NCI-H69 (cell line): ENCODE measurements around the gene TMEM61.
A peak's percentile ranks its signal among the peaks of the same experiment; 100 is the strongest.
"Not testable (repeated sequence)": the region's sequence is repeated elsewhere in the genome, so short reads cannot be mapped to it uniquely, and the experiment has no call there.

ENCODE experiments used
- DNase-seq: peaks from one replicate; lab custom pipeline; 2025; lab: John Stamatoyannopoulos, UW

TMEM61 gene

DNA sequence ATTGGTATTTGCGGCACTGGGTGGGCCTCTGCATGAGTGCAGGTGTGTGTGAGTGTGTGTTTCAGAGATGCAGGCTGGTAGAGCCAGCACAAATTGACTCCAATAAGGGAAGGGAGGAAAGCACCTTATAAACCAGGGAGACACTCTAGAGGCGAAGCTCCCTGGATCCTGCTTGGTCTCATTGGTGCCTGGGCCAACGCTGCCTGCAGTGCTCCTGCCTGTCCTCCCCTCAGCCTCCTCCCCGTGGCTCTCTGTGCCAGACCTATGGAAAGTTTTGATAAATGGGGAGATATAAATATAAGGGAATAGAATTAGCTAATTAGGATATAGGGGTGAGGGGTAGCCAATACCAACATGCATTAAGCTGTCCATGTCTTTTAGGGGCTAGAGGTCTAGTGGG, 20.9 kb downstream of the TMEM61 start:
- DNase-seq: no peak

DNA sequence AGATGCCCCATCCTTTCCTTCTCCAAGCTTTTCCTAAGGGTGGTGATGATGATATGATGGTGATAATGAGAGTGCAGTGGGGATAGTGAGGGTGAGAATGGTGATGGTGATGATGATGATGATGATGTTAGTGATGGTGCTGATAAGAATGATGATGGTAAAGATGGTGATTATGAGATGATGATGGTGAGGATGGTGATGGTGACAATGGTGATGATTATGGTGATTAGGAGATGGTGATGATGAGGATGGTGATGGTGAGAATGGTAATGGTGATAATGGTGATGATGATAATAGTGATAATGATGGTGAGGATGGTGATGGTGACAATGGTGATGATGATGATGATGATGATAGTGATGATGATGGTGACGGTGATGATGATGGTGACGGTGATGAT, 22.3 kb downstream of the TMEM61 start:
- DNase-seq: no peak

DNA sequence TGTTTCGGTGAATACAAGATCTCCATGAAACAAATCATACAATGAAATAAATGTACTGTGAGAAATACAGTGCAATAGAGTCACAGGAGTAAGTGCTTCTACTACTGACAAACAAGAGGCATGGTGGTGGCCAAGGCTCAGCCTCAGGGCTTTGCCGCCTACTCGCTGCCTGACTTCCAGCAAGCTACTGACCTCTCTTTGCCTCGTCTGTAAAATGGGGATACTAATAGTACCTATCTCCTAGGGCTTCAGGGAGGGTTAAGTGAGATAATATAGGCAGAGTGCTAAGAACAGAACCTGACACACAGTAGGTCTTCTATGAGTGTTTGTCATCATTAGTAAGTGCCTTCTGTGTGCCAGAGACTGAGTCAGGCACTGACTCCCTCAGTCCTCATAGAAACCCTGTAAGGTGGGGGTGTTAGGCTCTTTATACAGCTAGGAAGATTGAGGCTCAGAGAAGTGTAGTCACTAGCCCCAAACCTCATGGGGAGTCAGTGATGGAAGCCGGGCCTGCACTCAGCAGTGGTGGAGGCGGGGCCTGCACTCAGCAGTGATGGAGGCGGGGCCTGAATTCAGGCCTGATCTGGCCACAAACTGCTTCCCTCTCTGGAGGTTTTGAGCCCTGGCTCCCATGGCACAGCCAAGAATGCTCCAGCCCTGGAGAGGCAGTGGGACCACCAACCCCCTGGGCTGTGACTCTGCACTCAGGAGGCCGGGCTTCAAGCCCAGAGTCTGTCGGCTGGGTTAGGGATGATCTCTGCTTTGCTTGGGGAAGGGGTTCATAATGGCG, 25.1 kb downstream of the TMEM61 start:
- peak; percentile 4 for DNase-seq

DNA sequence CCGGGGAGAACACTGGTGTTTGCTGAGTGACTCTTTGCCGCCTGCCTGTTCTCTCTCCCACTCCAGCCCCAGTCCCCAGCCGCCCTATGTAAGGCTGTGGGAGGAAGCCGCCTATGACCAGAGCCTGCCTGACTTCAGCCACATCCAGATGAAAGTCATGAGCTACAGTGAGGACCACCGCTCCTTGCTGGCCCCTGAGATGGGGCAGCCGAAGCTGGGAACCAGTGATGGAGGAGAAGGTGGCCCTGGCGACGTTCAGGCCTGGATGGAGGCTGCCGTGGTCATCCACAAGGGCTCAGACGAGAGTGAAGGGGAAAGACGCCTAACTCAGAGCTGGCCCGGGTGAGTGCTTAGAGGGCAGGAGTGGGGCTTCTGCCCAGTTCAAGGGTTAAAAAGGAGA, 26.5 kb downstream of the TMEM61 start:
- DNase-seq: no peak

DNA sequence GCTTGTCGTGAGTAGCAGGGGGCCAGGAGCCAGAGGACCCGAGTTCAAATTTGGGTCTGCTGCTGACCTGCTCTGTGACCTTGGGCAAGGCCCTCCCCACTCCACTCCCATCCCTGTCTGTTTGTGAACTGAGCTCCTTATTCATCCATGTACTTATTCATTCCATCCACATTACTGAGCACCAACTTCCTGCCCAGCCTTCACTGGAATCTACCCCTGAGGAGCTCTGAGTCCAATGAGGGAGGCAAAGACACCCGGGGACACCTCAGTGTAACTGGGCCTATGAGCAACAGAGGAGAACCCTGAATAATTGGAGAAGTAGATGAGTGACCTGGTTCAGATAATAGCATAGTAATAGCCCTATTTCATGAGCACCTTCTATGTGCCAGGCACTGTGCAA, 27.2 kb downstream of the TMEM61 start:
- no peak for DNase-seq

DNA sequence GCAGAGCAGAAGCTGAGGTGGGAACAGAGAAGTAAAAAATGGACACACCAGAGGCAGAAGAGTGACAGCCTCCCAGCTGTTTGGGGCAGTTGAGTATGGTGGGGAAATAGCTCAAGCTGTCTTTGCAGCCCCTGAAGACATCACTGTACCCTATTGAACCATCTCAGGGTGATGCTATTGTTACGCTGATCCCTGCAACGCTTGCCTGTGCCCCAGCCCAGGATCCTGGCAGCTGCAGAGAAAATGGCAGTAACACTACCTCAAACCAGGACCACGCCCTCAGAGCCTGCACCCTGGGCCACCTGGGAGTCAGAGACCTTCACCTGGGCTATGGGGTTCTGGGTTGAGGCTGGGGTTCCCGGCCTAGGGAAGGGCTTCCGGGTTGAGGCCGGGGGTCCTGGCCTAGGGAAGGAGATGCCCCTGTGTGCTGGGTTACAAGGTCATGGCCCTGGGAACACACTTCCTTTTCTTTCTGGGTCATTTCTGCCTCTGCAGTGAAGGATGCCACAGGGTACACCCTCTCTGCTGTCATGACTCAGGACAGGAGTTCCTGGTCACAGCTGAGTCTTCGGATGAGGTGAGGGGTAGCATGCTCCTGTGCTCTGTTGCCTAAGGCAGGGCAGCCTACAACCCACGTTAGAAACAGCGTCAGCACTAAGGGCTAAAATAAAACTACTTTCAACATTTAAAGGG, 29.9 kb downstream of the TMEM61 start:
- no peak for DNase-seq

DNA sequence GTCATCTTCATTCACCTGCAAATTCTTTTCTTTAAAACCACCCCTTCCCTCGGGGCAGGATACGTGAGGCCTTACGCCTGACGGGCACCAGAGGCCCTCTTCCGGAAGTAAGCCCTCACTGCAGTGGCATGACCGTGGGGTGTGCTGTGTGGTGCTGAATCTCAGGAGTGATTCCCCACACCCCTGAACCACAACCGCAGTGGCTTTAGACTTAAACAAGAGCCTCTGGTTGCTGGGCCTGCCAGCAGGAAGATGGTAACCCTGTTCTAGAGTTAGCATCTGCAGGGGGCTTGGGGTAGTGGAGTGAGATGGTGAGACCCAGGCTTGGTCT, 30.4 kb downstream of the TMEM61 start:
- no peak for DNase-seq

DNA sequence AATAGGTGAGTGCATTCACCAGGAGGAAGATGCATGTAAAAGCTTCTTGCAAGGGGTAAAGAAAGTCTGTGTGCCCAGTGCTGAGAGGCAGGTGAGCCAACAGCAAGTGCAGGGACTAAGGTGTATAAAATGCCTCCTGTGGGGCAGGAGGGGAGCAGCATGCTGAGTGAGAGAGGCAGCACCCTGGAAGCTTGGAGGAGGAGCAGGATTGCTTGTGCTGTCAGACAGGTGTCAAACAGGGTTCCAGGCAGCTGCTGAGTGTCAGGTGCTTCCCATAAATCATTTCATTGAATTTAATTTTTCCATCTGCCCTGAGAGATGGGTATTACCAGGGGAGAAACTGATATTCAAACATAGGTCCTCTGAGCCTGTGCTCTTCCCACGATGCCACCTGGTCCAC, 32.2 kb downstream of the TMEM61 start:
- DNase-seq: peak; percentile 66

DNA sequence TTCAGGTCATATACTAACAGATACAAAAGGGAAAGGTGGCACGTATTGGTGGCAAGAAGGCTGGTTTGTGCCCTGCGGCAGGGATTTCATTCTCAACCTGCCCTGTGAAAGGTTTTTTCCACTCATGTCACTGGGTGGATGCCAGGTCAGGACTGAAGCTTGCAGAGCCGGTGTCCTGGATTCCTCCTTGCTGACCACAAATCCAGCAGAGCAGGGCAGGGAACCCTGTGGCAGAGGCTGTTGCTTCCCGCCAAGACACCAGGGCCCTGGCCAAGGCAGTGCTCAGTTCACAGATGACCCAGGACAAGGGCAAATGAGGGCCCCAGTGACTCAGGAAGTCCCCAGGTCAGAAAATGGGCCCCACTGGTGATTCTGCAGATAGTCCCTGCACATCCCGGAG, 34.7 kb downstream of the TMEM61 start:
- no peak for DNase-seq

DNA sequence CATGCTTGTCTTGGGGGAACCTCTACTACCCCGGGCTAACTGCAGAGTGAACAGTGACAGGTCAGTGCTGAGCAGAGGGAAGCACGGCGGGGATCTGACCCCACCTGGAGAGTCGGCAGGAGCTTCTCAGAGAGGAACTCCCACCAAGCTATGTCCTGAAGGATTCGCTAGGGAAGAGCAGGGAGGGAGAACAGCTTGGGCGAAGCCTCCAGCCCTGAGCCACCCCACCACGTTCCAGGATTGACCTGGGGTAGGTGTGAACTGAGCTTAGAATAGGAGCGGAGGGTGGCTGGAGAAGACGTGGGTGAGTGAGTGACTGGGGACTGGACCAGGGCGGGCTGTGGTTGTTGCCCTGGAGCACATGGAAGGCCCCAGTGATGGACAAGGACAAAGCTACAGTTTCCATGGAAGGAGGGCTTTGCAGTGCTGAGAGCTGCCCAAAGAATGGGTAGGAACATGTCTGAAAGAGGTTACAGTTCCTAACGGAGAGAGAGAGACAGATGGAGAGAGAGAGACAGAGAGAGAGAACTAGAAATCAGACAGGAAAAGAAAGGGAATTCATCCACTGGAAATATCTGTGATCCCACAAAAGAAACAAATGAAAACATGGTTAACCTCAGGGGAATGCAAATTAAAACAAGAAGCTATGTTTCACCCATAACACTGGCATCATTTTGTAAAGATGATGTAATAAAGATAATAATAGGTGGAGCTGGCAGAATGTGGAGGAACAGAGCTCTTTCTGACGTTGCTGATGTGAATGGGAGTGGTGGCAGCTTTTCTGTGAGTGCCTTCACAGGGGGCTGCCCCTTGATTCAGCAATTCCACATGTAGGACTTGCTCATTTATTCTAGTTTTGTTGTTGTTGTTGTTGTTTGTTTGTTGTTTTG, 35.5 kb downstream of the TMEM61 start:
- DNase-seq: no peak

DNA sequence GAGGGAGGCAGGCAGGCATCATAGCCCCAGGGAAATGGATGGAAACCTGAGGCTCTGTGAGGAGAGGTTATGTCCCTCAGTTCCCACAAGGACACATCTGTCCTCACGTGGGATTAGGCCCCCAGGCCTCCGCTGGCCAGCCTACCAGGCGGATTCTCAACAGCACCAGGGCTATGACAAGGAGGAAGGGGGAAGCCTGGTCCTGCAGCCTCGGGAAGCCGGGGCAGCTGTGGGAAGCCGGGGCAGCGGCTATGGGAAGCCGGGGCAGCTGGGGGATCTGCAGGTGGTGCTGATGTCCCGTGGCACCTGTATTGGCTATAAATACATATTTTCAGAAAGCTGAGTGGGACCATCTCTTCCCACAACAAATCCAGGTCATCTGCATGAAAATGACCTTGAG, 38.0 kb downstream of the TMEM61 start:
- no peak for DNase-seq

DNA sequence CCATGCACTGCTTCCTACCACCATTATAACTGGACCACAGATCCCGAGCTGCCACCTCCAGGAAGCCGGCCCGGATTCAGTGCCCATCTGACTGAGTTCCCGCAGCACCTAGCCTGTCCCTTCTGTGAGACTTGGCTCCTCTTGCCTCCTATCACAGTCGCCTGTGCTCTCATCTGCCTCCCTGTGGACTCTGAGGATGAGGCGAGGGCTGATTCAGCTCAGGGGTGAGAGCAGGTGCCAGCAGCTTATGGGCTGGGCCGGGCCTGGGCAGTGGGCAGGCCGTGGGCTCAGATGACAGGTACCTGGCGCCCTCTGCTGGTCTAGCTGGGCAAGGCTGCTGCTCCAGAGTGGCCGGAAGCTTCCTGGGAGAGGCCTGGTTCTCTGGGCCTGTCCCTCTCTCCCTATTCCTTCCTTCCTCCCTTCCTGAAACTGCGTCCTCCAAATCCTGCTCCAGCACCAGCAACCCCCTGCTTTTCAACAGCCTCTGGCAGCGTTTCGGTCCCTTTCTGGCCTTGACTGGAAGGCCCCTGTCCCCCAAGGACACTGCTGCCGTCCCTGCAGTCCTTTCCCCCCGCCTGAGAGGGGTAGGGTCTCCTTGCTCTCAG, 41.6 kb downstream of the TMEM61 start:
- DNase-seq: peak; percentile 82

DNA sequence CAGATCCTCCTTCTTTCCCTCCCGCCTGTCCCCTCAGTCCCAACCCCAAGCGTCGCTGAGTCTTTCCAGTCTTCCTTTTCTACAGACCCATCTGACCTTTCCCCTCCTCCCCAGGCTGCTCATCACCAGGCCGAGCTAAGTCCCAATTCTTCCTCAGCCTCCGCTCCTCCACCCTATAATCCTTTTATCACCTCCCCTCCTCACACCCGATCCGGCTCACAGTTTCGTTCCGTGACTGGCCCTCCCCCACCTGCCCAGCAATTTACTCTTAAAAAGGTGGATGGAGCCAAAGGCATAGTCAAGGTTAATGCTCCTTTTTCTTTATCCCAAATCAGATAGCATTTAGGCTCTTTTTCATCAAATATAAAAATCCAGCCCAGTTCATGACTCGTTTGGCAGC, 43.7 kb downstream of the TMEM61 start:
- DNase-seq: not testable (repeated sequence)

DNA sequence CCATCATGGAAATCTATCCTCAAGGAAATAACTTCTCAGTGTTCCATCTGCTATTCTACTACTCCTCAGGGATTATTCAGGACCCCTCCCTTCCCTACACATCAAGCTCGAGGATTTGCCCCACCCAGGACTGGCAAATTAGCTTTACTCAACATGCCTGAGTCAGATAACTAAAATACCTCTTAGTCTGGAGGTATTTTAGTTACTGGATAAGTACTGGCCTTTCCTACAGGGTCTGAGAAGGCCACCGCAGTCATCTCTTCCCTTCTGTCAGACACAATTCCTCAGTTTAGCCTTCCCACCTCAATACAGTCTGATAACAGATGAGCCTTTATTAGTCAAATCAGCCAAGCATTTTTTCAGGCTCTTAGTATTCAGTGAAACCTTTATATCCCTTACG, 46.3 kb downstream of the TMEM61 start:
- not testable (repeated sequence) for DNase-seq

DNA sequence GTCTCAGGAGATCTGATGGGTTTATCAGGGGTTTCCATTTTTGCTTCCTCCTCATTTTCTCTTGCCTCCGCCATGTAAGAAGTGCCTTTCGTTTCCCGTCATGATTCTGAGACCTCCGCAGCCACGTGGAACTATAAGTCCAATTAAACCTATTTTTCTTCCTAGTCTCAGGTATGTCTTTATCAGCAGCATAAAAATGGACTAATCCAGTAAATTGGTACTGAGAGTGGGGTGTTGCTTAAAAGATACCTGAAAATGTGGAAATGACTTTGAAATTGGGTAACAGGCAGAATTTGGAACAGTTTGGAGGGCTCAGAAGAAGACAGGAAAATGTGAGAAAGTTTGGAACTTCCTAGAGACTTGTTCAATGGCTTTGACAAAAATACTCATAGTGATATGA, 50.7 kb downstream of the TMEM61 start:
- DNase-seq: not testable (repeated sequence)

DNA sequence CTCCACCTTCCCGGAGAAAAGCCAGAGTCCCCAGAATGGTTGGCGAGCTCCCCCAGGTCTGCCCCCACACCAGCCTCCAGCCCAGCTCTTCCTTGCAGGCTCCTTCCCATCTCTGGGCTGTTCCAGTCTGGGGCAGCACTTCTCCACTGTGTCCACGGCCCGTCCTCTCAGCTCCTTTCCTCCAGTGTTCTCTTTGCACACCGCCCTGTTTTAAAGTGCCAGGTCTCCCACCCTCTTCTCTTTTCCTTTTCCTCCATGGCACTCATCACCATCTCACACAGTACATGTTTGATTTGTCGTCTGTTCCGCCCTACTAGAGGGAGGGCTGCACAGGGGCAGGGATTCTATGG, 52.8 kb downstream of the TMEM61 start:
- no peak for DNase-seq

DNA sequence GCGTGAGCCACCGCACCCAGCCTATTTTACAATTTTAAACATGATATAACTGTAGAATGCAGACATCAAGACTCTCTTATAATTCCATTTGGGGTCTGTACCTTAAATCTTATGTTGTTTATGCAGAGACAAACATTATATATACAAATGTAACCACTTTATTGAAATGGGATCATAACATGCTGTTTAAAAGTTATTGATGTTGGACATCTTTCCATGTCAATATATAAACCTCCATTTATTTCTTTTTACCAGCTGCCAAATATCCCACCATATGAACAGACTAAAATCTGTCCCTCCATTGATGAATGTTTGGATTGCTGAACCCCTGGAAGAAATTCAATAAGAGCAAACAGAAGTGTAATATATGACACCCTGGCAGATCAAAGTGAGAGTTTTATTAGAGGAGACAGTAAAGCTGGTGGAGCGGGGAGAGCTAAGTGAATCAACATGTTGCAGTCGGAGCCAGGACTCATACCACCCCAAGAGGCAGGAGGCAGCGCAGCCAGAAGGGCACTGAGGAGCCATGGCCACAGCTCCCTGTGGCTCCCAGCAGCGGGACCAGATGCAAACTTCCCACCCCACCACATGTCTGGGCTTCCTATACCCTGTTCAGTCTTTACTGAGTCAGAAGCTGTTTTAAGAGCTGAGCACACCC, 54.2 kb downstream of the TMEM61 start:
- peak; percentile 4 for DNase-seq

DNA sequence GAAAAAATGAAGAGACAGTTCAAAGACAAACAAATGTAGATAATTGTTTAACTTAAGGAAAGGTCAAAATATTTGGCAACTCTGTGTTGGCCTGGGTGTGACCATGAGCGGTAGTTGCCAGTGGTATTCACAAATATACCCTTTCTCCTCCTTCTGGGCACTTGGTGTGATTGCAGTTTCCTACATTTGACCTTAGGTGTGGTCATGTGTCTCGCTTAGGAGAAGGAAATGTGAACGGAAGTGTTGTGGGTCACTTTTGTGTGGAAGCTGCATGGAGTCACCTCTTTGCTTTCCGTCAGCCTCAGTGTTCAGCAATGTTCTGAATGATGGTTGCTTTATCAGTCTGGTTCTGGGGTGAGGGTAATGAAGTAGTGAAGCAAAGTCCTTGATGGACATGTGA, 55.5 kb downstream of the TMEM61 start:
- DNase-seq: no peak

DNA sequence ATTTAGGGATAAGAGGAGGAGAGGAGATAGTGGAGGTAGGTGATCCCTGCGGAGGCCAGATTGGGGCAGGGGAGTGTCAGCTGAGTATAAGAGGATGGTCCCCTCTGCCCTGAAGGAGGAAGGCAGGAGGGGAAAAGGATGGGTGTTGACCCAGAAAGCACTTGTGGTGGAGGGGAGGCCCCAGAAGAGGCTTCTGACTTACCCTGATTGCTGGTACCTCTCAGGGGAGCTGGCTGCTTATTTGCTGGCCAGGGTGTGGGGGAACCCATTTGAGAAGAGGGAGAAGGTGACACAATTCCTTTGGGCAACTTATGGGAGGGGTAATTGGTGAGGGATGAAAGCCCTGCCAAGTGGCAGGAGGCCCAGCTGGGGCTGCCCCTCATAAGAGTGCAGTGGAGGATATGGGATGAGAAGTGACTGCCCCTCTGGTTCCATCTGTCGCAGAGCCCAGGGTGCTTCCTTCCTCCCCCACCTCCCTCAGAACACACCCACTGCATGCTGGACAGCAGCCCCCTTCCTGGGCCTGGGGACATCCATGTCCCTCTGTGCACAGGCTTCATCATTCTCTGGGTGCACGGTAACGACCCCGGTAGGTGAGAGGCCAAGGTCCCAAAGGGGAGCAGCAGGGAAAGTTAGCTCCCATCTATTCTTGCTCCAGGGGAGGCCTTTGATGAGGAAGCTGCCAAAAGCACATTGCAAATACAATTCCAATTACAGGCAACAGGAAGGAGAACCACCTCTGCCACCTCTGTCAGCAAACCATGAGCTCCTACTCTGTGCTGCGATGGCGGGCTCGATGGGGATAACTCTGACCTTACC, 57.5 kb downstream of the TMEM61 start:
- peak; percentile 46 for DNase-seq

DNA sequence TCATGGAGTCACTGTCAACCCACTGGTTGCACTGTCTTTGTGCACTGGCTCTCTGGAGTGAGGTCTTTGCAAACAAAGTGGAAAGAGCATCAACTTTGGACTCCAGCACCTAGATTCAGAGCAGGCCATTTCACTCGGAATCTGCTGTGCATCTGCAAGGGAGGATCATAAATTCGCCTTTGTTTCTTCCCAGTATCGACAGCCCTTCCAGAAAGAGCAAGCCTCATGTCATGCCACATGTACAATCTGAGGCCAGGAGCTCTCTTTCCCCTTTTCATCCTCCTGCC, 58.1 kb downstream of the TMEM61 start:
- no peak for DNase-seq

DNA sequence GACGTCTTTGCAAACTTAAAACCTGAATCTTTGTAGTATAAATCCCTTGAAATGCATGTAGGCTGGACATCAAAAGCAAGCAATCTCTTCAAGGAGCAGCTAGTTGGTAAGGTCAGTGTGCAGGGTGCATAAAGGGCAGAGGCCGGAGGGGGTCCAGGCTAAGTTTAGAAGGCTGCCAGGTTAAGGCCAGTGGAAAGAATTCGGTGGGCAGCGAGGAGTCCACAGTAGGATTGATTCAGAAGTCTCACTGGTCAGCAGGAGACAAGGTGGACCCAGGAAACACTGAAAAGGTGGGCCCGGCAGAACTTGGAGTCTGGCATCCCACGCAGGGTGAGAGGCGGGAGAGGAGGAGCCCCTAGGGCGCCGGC, 58.5 kb downstream of the TMEM61 start:
- no peak for DNase-seq
